ENCODE measurements around the gene RBM15B. TPM values are rescaled to one million over a fixed set of nuclear protein-coding genes. Genes with fewer than 3 reads are reported as not detected.

Gene RBM15B
- total and polyA plus RNA-seq, 9 of the 15 experiments (the other 6 are each of a cell fraction or from before 2014, with no cell fraction given) = 1.8 to 21.0 (median 10.5) TPM

DNA sequence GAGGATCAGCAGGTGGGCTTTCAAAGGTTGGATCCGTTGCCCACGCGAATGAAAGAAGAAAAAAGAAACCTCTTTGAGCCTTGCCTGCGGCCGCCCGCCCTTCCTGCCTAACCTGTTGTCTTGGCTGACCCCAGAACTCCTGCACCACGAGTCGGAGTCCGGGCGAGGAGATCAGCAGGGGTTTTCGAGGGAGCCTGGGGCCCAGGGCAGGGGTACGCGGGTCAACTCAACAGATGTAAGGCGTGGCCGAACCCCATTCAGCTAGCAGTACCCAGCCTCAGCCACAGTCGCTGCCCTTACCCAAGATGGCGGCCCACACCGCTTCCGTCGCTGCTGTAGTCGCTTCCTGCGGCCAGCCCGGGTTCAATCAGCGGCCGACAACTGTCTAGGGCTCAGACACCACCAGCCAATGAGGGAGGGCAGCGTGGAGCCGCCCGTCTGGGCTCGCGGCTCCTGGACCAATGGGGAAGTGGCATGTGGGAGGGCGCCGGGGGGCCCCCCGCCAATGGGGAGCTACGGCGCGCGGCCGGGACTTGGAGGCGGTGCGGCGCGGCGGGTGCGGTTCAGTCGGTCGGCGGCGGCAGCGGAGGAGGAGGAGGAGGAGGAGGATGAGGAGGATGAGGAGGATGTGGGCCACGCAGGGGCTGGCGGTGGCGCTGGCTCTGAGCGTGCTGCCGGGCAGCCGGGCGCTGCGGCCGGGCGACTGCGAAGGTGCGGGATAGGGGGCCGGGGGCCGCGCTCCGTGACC is 6.2 kb upstream of the RBM15B start, which contains the start of gene MANF (continued):
- TF ChIP-seq, protein P1, sequence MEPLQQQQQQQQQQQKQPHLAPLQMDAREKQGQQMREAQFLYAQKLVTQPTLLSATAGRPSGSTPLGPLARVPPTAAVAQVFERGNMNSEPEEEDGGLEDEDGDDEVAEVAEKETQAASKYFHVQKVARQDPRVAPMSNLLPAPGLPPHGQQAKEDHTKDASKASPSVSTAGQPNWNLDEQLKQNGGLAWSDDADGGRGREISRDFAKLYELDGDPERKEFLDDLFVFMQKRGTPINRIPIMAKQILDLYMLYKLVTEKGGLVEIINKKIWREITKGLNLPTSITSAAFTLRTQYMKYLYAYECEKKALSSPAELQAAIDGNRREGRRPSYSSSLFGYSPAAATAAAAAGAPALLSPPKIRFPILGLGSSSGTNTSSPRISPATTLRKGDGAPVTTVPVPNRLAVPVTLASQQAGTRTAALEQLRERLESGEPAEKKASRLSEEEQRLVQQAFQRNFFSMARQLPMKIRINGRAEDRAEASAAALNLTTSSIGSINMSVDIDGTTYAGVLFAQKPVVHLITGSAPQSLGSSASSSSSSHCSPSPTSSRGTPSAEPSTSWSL (CRISPR knock-in tag; IDR thresholded peaks at IDR 0.05; ENCODE audit: borderline replicate concordance) = no peak
- TF ChIP-seq POLR2AphosphoS5 (IDR thresholded peaks at IDR 0.05; ENCODE audit: control insufficient read depth, insufficient read depth, low read depth, low read length) = peak; percentile 56
- no peak for TF ChIP-seq ZNF280B (CRISPR knock-in tag; IDR thresholded peaks at IDR 0.05)
- TF ChIP-seq ETV5 (CRISPR knock-in tag; IDR thresholded peaks at IDR 0.05; ENCODE audit: low read depth) = no peak
- no peak for TF ChIP-seq MBD1 (CRISPR knock-in tag; IDR thresholded peaks at IDR 0.05)
- no peak for TF ChIP-seq TAF15 (IDR thresholded peaks at IDR 0.05; ENCODE audit: low read depth, low read length)
- no peak for TF ChIP-seq HOXB6 (CRISPR knock-in tag; IDR thresholded peaks at IDR 0.05; ENCODE audit: borderline replicate concordance)
- TF ChIP-seq, protein P2, sequence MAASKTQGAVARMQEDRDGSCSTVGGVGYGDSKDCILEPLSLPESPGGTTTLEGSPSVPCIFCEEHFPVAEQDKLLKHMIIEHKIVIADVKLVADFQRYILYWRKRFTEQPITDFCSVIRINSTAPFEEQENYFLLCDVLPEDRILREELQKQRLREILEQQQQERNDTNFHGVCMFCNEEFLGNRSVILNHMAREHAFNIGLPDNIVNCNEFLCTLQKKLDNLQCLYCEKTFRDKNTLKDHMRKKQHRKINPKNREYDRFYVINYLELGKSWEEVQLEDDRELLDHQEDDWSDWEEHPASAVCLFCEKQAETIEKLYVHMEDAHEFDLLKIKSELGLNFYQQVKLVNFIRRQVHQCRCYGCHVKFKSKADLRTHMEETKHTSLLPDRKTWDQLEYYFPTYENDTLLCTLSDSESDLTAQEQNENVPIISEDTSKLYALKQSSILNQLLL (CRISPR knock-in tag; IDR thresholded peaks at IDR 0.05; ENCODE audit: borderline replicate concordance) = no peak
- TF ChIP-seq POU5F1 (IDR thresholded peaks at IDR 0.05; ENCODE audit: borderline replicate concordance, low read depth, low read length, partially characterized antibody) = no peak
- TF ChIP-seq ZNF175 (CRISPR knock-in tag; IDR thresholded peaks at IDR 0.05; ENCODE audit: low read depth) = no peak
- TF ChIP-seq ZNF354B (CRISPR knock-in tag; IDR thresholded peaks at IDR 0.05) = no peak
- no peak for TF ChIP-seq NUFIP1 (IDR thresholded peaks at IDR 0.05; ENCODE audit: partially characterized antibody)
- no peak for TF ChIP-seq CREB3 (tag; conservative IDR thresholded peaks at IDR 0.05; ENCODE audit: low read depth)
- TF ChIP-seq BDP1 (IDR thresholded peaks at IDR 0.05; ENCODE audit: insufficient read depth, insufficient read length) = no peak
- no peak for TF ChIP-seq TSHZ1 (CRISPR knock-in tag; IDR thresholded peaks at IDR 0.05)
- TF ChIP-seq ZC3H11A (IDR thresholded peaks at IDR 0.05; ENCODE audit: low read depth, low read length) = no peak

Measured in K562 (cell line).